ENCODE measurements around the gene PWWP2B.

- no peak for TF ChIP-seq CTCF (IDR thresholded peaks at IDR 0.05; ENCODE audit: low read depth, low read length)
- TF ChIP-seq POLR2A (IDR thresholded peaks at IDR 0.05; ENCODE audit: extremely low read depth, insufficient read length), result no peak
These were observed 25.1 kb downstream of the PWWP2B start for GRCh38 chr10:132421847-132422751.

Measured in NB4 (cell line).